Activated T-cell treated with anti-CD3 and anti-CD28 coated beads, Interleukin-2, amount 50 U/mL, for 4 hours (primary cell): ENCODE data around the gene IL4I1. TPM values are rescaled to one million over a fixed set of nuclear protein-coding genes. Genes with fewer than 3 reads are reported as not detected.
A peak's percentile ranks its signal among the peaks of the same experiment; 100 is the strongest.

ENCODE experiments used
- ATAC-seq, 2 donors: fragments of 200-7000 bp; cut with Tn5 transposase; one replicate each; pipeline ENCODE4 v1.10.0; 2021
- DNase-seq: peaks from one replicate; pipeline ENCODE4 v3.0.0-alpha.2; 2020
- H3K27me3 Mint-ChIP-seq: one replicate; pipeline ENCODE4 v1.8.0; 2021; ENCODE audit warnings: low read depth, mixed read lengths
- H3K36me3 Mint-ChIP-seq: one replicate; pipeline ENCODE4 v1.8.0; 2022; ENCODE audit warnings: mixed read lengths; ENCODE audit not compliant: insufficient read depth
- H3K4me1 Mint-ChIP-seq: one replicate; pipeline ENCODE4 v1.8.0; 2021; ENCODE audit warnings: low read depth, mixed read lengths
- H3K4me3 Mint-ChIP-seq: one replicate; pipeline ENCODE4 v1.8.0; 2021; ENCODE audit warnings: mild to moderate bottlenecking, moderate library complexity, mixed read lengths
- H3K9me3 Mint-ChIP-seq: one replicate; pipeline ENCODE4 v1.8.0; 2021; ENCODE audit warnings: mixed read lengths
- total RNA-seq, 3 donors: library from RNA; stranded (reverse); gene quantifications; one replicate each; pipeline ENCODE4 v1.2.1, GENCODE V29; 2021

Gene IL4I1
- total RNA-seq, 3 donors from 2014 or later: 24.7 to 52.7 (median 36.4) TPM

DNA sequence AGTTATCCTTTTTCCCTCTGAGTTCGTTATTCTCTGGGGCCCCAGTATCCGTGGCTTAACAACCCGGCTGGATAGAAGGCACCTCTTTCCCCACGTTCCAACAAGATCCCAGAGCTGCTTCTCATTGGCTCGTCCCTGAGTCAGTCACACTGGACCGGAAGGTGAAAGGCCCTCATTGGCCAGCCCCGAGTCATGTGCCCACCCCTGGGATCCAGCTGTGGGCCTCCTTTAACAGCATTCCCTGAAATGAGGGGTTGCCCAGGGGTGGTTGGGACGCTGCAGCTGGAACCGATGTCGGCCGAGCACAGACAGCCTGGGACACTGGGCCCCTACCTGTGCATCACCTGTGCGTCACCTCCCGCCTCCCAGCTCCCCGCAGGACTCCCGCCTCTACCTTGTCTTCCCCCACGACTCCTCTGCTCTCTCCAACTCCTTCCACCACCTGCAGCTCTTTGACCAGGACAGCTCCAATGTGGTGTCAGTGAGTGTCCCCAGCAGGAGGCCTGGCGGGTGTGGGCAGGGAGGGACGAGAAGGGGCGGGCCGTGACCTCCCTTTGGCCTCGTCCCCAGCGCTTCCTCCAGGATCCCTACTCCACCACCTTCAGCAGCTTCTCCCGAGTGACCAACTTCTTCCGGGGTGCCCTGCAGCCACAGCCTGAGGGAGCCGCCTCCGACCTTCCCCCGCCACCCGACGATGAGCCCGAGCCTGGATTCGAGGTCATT is 14.9 kb downstream of the IL4I1 start:
- H3K4me1 Mint-ChIP-seq: peaks cover 14% of the 10 kb centered on the region
- no peaks in the 10 kb centered on the region for H3K27me3 Mint-ChIP-seq
- H3K4me3 Mint-ChIP-seq: no peak overlapping the region
- ATAC-seq (no peak), DNase-seq (no peak)
- peaks cover 32% of the 10 kb centered on the region for H3K36me3 Mint-ChIP-seq
- no peaks in the 10 kb centered on the region for H3K9me3 Mint-ChIP-seq

DNA sequence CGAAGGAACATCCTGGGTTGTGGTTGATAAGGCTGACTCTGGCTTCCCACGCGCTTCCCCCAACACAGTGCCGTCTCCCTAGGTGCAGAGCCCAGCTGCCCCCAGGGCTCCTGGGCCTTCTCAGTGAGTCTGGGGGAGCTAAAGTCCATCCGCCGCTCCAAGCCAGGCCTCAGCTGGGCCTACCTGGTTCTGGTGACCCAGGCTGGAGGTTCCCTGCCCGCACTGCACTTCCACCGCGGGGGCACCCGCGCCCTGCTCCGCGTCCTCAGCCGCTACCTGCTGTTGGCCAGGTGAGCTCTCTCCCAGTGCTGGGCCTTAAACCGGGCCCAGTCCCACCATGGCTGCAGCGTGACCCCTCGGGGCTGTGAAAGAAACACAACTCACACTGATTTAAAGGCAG is 15.5 kb downstream of the IL4I1 start:
- peaks cover 28% of the 10 kb centered on the region for H3K36me3 Mint-ChIP-seq
- ATAC-seq: no peak
- no peak for DNase-seq
- no peaks in the 10 kb centered on the region for H3K27me3 Mint-ChIP-seq
- no peak overlapping the region for H3K4me3 Mint-ChIP-seq
- H3K9me3 Mint-ChIP-seq: no peaks in the 10 kb centered on the region
- peaks cover 14% of the 10 kb centered on the region for H3K4me1 Mint-ChIP-seq

DNA sequence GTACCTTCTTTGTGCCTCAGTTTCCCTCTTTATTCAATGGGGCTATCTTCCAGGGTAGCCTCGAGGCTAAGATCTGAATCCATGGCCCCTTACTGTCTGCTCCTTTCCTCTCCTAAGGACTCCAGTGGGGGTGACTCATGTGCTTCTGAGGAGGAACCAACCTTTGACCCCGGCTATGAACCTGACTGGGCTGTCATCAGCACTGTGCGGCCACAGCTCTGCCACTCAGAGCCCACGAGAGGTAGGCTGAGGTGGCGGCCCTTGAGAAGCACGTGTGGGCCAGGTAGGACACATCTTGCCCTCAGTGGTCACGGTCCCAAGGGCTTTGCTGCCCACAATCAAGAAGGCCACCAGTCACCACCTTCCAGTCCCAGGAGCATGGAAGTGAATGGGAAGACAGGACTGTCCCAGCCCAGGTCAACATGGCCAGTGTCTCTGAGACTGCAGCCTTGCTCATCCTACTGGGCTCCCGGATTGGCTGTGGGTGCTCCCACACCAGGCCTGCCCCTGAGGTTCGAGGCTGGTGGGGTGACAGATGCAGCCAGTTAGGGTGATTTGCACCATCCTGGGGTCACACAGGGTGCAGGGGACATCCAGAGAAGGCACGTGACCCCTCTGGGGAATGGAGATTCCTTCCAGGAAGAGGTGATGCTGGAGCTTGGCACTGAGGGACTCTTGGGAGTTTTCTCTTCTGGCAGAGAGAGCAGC is 16.4 kb downstream of the IL4I1 start:
- peaks cover 19% of the 10 kb centered on the region for H3K4me1 Mint-ChIP-seq
- no peak overlapping the region for H3K4me3 Mint-ChIP-seq
- H3K36me3 Mint-ChIP-seq: peaks cover 25% of the 10 kb centered on the region

DNA sequence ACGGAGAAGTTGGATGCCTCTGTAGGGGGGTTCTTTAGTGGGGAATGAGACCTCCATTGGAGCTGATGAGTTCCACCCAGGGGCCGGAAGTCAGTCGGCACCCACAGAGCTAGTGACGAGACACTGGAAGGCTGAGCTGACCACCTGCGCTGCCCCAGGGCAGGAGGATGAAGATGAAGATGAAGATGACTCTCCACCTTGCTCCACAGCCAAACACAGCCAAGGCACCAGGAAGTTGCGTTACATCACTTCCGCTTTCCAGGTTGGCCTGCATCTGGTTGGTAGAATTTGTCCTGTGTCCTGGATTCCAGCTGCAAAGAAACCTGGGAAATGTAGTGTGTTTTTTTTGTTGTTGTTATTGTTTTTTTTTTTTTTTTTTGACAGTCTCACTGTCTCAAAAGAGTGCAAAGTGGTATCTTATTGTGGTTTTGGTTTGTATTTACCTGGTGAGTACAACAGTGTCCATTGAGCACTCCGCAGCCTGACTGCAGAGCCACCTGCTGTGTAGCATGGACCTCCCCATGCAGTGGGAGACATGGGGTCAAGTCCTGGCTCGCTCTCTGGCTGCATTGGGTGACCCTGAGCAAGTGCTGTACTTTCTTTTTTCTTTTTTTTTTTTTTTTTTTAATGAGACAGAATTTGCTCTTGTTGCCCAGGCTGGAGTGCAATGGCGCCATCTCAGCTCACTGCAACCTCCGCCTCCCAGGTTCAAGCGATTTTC is 17.3 kb downstream of the IL4I1 start:
- DNase-seq (no peak), ATAC-seq (no peak)
- H3K36me3 Mint-ChIP-seq: peaks cover 18% of the 10 kb centered on the region
- H3K9me3 Mint-ChIP-seq: no peaks in the 10 kb centered on the region
- H3K27me3 Mint-ChIP-seq: no peaks in the 10 kb centered on the region
- peaks cover 23% of the 10 kb centered on the region for H3K4me1 Mint-ChIP-seq
- no peak overlapping the region for H3K4me3 Mint-ChIP-seq

More for the DNA sequence above, 16.4 kb downstream of the IL4I1 start:
- Mint-ChIP-seq H3K27me3 (no peaks in the 10 kb centered on the region), H3K9me3 (no peaks in the 10 kb centered on the region)
- DNase-seq: no peak
- no peak for ATAC-seq

DNA sequence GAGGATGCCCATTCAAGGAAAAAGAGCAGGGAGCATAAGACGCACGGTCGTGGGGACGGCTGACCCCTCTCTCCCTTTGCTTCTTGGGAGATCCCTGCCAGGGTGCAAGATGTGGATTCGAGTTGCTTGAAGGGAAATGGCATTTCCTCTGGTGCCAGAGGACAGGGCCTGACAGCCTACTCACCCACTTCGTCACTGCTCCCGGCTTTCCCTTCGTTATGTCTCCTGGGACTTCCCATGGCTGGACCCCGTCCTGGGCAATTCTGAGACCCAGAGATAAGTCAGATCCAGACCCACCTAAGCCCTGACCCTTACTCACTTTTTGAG is 18.0 kb downstream of the IL4I1 start:
- Mint-ChIP-seq H3K4me3 (no peak overlapping the region), H3K36me3 (peaks cover 17% of the 10 kb centered on the region), H3K4me1 (peaks cover 23% of the 10 kb centered on the region), H3K9me3 (no peaks in the 10 kb centered on the region), H3K27me3 (no peaks in the 10 kb centered on the region)
- DNase-seq: no peak
- ATAC-seq: no peak

DNA sequence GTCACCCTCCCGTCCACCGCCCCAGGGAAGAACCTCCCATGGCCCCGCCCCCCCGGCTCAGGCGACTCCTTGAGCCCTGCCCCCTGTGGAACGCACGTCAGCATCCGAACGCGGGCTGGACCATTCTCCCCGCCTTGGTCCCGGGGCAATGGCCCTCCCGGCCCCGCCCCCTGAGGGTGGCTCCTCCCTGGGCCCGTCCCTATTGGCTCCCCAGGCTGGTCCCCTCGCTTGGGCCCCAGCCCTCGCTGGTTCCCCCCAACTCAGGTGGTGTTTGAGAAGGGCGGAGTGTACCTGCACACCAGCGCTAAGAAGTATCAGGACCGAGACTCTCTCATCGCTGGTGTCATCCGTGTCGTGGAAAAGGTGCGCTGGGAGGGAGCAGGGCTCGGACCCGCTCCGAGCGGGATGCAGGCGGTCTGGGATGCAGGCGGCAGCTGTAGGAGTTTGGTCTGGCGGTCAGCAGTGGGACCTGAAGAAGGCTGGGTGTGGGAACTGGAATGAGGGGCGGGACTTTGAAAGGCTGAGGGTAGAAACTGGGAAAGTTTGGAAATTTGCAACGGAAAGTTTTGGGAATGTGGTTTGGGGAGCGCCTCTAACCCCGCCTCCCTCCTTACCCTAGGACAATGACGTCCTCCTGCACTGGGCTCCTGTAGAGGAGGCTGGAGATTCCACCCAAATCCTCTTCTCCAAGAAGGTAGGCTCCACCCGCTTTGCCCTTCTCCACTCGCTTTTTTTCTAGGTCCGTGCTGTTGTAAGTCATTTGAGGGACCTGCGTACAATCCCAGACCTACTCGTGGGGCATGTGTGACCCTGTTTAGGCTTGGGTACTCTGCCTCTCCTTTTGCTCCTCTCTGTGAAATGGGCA is 18.6 kb downstream of the IL4I1 start:
- Mint-ChIP-seq H3K4me1 (peaks cover 23% of the 10 kb centered on the region), H3K9me3 (no peaks in the 10 kb centered on the region), H3K36me3 (peaks cover 12% of the 10 kb centered on the region), H3K27me3 (no peaks in the 10 kb centered on the region), H3K4me3 (no peak overlapping the region)
- ATAC-seq: peak; percentile 70 to 72
- DNase-seq: peak; percentile 96

DNA sequence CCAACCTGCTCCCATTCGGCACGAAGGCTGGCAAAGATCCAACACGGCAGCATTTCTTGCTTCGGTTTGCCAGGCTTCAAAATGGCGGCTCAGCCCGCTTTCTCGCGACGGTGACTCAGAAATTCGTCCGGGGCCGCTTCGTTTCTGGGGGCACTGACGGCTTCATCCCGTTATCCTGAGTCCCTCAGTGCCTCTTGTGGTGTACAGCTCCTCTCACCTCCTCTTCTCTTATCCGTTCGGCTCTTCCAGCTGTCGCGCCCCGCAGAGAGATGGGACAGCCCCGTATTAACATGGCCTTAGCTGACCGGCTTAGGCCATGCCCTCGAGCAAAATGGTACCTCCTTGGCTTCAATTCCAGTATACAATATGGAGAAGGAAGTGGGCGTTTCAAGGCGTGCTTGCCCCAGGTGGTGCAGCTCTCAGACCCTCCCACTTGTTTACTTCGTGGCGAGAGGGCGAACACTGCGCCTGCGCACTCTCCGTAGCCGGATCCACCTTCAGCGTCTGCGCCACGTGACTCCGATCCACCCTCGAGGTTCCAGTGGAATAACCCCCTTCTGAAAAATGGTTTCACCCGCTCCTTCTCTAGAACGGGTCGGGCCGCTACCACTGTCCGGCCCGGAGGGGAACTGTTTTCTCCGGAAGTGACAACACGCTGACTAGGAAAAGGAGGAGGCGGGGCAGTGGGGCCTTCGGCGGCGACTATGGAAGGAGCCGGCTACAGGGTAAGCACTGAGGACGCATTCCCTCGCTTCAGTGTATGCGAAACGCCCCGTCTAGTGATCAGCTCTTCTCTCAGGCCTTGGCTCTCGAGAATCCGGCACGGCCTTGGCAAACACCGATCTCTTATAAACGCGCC is 19.4 kb downstream of the IL4I1 start, which contains the start of the genes AKT1S1 and TBC1D17:
Gene AKT1S1, minus strand, starts transcription at position 336 of the 859 bp plus-strand sequence. CDS start 4,060 bp downstream, outside the sequence.
Gene TBC1D17, plus strand, starts transcription at position 683 of the 859 bp plus-strand sequence. Its CDS starts 22 bp downstream, at position 705.
- H3K27me3 Mint-ChIP-seq: no peaks in the 10 kb centered on the region
- H3K36me3 Mint-ChIP-seq: peaks cover 9% of the 10 kb centered on the region
- peak; percentile 74 to 75 for ATAC-seq
- peak; percentile 97 for DNase-seq
- H3K4me3 Mint-ChIP-seq: no peak within 1 kb of the TSS
- H3K9me3 Mint-ChIP-seq: no peaks in the 10 kb centered on the region
- H3K4me1 Mint-ChIP-seq: peaks cover 23% of the 10 kb centered on the region

DNA sequence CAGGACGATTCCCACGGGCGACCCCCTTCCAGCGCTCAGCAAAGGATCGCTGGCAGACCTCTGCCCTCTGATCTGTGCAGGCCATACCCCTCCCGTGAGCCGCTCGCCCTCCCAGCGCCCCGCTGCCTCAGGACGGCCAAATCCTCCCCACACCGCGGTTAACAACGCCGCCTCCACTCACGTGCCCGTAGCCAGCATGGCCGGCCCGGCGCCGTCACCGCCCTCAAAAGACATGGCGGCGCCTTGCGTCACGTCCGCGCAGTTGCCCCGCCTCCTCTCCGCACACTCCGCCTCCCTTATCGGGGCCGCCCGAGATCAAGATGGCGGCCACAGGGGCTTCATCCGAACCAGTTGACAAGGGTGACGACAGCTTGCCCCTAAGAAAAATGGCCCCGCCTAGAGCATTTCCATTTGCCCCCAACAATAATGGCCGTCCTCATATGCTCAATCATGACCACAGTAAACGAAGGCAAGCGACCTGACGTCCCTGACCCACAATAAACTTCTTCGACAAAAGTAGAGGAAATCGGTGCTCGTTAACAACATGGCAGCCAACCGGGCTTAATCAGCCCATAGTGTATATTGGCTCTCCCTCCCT is 20.2 kb downstream of the IL4I1 start:
- peak; percentile 65 to 67 for ATAC-seq
- DNase-seq: peak; percentile 97
- no peaks in the 10 kb centered on the region for H3K27me3 Mint-ChIP-seq
- H3K4me3 Mint-ChIP-seq: no peak overlapping the region
- H3K36me3 Mint-ChIP-seq: peaks cover 5% of the 10 kb centered on the region
- peaks cover 27% of the 10 kb centered on the region for H3K4me1 Mint-ChIP-seq
- H3K9me3 Mint-ChIP-seq: no peaks in the 10 kb centered on the region

DNA sequence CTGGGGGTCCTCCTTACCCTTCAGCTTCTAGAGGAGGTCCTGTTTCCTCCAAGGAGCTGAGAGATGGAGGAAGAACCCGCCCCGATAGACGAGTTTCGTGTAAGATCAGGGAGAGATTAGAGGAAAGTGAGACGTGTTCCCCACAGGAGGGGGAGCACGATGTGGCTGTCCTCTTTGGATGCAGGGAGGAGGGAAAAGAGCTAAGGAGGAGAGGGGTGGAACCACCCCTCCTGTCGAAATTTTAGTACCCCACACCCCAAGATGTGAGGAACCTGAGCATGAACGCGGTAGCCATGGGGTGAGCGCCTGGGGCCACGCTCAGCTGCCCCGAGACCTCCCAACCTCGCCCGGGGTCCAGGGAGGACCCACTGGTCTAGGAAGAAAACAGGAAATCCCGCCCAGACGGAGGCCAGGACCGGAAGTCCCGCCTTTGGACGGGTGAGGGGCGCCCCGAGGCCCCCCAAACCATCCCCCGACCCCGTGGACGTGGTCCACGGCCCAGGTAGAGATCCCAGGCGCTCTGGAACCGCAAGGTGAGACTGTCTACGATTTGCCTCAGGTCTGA is 20.7 kb downstream of the IL4I1 start:
- ATAC-seq: no peak
- no peaks in the 10 kb centered on the region for H3K27me3 Mint-ChIP-seq
- H3K4me3 Mint-ChIP-seq: no peak overlapping the region

DNA sequence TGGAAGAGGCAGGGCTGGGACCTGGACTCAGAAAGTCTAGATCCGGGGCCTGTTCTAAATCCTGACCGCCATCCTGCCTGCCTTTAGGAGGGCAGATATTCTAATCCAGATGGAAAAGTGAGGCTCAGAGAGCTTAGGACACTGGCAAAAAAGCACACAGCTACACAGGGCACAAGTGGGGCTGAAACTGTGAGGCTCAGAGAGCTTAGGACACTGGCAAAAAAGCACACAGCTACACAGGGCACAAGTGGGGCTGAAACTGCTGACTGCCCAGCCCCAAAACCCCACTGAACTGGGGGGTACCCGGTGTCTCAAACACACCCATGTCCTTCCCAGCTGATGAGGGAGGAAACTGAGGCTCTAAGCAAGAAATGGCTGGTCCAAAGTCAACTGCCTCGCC is 21.5 kb downstream of the IL4I1 start:
- Mint-ChIP-seq H3K4me1 (peaks cover 32% of the 10 kb centered on the region), H3K4me3 (no peak overlapping the region), H3K36me3 (peaks cover 3% of the 10 kb centered on the region), H3K27me3 (no peaks in the 10 kb centered on the region), H3K9me3 (no peaks in the 10 kb centered on the region)
- no peak for ATAC-seq
- no peak for DNase-seq

More for the DNA sequence above, 20.7 kb downstream of the IL4I1 start:
- Mint-ChIP-seq H3K36me3 (peaks cover 3% of the 10 kb centered on the region), H3K4me1 (peaks cover 27% of the 10 kb centered on the region), H3K9me3 (no peaks in the 10 kb centered on the region)
- DNase-seq: peak; percentile 54

DNA sequence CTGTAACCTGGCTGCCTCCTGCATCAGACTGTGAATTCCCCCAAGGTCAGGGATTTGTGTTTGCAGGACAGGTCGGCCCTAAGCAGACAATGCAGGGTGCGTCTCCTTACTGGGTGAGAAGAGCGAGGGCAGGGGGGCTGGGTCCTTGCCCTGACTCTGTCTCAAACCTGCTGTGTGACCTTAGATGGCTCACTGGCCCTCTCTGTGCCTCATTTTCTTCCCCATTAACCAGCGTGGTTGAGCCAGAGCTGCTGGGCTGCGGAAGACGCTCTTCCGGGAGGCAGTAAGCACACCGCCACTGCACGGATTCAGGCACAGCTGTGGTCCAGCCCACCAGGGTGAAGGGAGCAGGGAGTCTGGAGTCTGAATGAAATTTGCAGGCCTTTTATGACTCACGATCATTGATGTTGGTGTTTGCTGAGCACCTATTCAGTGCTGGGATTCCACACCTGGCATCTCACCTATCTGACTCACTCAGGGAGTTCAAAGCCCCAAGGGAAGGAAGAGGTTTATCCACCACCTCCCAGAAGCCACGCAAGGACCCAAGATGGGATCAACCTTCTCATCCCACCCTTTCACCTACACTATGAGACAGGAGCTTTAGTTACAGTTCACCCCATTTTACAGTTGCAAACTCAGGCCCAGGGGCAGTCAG is 22.1 kb downstream of the IL4I1 start:
- Mint-ChIP-seq H3K4me3 (no peak overlapping the region), H3K27me3 (no peaks in the 10 kb centered on the region), H3K4me1 (peaks cover 33% of the 10 kb centered on the region), H3K9me3 (no peaks in the 10 kb centered on the region), H3K36me3 (peaks cover 3% of the 10 kb centered on the region)
- ATAC-seq (no peak), DNase-seq (no peak)

DNA sequence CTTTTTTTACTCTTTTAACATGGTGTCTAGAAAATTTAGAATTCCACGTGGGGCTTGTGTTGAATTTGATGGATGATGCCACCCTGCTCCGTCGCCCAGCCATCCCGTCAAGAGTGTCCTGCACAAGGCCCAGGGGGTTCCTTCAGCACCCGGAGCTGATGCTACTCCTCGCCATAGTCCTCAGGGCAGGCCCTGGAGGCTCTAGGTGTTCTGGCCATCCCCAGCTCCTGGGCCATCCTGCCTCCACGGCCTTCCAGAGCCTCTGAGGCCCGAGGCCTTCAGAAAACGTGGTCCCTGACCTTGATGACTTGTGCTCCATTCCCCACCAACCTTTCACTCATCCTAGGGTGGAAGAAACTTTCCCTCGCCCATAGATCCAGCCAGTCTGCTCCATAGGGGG is 22.9 kb downstream of the IL4I1 start:
- Mint-ChIP-seq H3K4me3 (no peak overlapping the region), H3K27me3 (no peaks in the 10 kb centered on the region), H3K36me3 (peaks cover 3% of the 10 kb centered on the region), H3K4me1 (peaks cover 29% of the 10 kb centered on the region), H3K9me3 (no peaks in the 10 kb centered on the region)
- ATAC-seq (no peak), DNase-seq (no peak)
